ENCODE data around the gene RBM20.

DNA sequence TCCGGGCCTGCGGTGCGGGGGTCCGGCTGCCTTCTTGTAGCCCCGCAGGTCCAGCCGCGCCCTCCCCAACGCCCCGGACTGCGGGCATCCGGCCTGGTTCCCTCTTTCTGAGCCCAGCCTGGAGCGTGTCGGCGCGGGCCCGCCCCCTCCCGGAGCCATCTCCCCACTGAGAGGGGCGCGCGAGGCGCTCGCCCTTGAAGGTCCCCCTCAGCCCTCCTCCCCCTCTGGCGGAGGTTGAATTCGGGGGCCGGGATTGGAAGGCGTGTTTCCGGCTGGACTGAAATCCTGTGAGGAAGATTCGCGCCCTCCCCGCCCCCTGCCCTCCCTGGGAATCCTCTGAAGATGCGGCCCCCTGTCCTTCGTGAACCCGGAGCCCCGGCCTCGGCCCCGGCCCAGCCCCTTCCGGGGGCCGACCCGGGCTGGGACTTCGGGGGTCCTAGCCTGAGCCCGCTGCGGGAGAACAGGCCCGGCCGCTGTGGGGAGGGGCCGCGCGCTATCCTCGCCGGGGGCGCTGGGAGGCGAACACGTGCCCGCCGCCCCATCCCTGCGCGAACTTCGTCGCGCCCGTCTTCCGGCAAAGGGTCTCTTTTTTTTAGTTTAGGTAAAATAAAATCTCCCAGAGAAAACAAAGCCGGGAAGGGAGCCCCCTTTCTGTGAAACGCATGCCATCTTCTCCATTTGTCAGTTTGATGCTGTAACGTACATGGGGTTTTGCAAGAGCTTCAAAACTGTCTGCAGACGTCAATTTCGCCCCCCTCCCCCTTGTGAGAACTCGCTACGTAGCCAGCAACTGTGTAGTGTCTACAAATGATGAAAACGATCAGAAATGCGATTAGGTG is 228.2 kb downstream of the RBM20 start:
- TF ChIP-seq, protein P1, sequence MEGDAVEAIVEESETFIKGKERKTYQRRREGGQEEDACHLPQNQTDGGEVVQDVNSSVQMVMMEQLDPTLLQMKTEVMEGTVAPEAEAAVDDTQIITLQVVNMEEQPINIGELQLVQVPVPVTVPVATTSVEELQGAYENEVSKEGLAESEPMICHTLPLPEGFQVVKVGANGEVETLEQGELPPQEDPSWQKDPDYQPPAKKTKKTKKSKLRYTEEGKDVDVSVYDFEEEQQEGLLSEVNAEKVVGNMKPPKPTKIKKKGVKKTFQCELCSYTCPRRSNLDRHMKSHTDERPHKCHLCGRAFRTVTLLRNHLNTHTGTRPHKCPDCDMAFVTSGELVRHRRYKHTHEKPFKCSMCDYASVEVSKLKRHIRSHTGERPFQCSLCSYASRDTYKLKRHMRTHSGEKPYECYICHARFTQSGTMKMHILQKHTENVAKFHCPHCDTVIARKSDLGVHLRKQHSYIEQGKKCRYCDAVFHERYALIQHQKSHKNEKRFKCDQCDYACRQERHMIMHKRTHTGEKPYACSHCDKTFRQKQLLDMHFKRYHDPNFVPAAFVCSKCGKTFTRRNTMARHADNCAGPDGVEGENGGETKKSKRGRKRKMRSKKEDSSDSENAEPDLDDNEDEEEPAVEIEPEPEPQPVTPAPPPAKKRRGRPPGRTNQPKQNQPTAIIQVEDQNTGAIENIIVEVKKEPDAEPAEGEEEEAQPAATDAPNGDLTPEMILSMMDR (IDR thresholded peaks at IDR 0.05; ENCODE audit: poor library complexity): peak; percentile 54
- no peak for TF ChIP-seq EZH2 (IDR thresholded peaks at IDR 0.05; ENCODE audit: borderline replicate concordance)
- no peak for TF ChIP-seq EZH2phosphoT487 (IDR thresholded peaks at IDR 0.05; ENCODE audit: low read depth, severe bottlenecking, unreplicated experiment)

All from hepatocyte (in vitro differentiated cells).